Mucosa of descending colon (tissue), 3 donors: ENCODE results near the gene FLNB. TPM values are rescaled to one million over a fixed set of nuclear protein-coding genes. Genes with fewer than 3 reads are reported as not detected.

Source experiments
- ATAC-seq: fragments of 200-7000 bp; cut with Tn5 transposase; one replicate; pipeline ENCODE4 v1.9.1; 2020; ENCODE audit warnings: mild to moderate bottlenecking, moderate library complexity
- DNase-seq, 3 donors: peaks; one replicate each; pipeline ENCODE4 v3.0.0-alpha.2; 2020
- H3K36me3 ChIP-seq: fragments of 200-600 bp; one replicate; pipeline ENCODE4 v1.8.0; 2021; ENCODE audit warnings: low read depth, mild to moderate bottlenecking
- H3K4me1 ChIP-seq: fragments of 200-600 bp; one replicate; pipeline ENCODE4 v1.8.0; 2021; ENCODE audit warnings: low read depth, mild to moderate bottlenecking
- H3K4me3 ChIP-seq: fragments of 200-600 bp; one replicate; pipeline ENCODE4 v1.8.0; 2021; ENCODE audit warnings: mild to moderate bottlenecking
- H3K9me3 ChIP-seq: fragments of 200-600 bp; one replicate; pipeline ENCODE4 v1.8.0; 2021; ENCODE audit warnings: mild to moderate bottlenecking
- intact Hi-C, 2 donors: fragments of 100-400 bp; cut with DNase I in 1 of 2; cut with micrococcal nuclease in 1 of 2; formaldehyde crosslinking; loops; one replicate each; pipeline versions ENCODE4 v1.11.0 to v1.11.1; 2022; cut with DNase I, micrococcal nuclease
- total RNA-seq, 3 donors: library from RNA; stranded (reverse); fragmentation: NEBNext Ultra II Directional in 2 of 3; extraction: Animal tissue kit (Norgen Biotek cat#: 25700) in 2 of 3; gene quantifications; one replicate each; pipeline versions ENCODE4 v1.2.1 to v1.2.4, GENCODE V29; 2021 to 2023
- TF ChIP-seq, protein P1 (sequence below): fragments of 200-600 bp; IDR thresholded peaks from one replicate; pipeline ENCODE4 v1.8.0; 2022; ENCODE audit warnings: antibody characterized with exemption, mild to moderate bottlenecking
- donor health status: DM: no; HTN: no; CAD: no; lungs with moderate emphysema.
- donor health status: DM: no; HTN: no; CAD: no.
- donor health status: DM: no; HTN: yes; CAD: no.

The FLNB gene
- total RNA-seq, 3 donors from 2014 or later: 256 to 555 (median 357) TPM

DNA sequence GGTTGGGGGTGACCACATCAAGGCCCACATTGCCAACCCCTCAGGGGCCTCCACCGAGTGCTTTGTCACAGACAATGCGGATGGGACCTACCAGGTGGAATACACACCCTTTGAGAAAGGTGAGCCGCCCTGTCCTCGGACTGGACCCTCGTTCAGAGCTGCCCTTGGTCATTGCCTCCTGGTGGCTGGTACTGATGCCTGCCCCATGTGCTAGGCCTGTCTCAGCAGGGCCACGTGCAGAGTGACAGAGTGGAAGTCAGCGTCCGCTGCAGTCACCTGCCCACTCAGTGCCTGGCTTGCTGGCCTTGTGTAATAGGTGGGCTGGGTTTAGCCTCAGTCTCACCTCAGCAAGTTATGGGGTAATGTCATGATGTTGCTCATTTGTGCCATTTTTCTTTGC, 116.2 kb downstream of the FLNB start:
- intact Hi-C loops: no loop called here
- no peaks in the 10 kb centered on the region for H3K4me1 ChIP-seq
- TF ChIP-seq, protein P1, sequence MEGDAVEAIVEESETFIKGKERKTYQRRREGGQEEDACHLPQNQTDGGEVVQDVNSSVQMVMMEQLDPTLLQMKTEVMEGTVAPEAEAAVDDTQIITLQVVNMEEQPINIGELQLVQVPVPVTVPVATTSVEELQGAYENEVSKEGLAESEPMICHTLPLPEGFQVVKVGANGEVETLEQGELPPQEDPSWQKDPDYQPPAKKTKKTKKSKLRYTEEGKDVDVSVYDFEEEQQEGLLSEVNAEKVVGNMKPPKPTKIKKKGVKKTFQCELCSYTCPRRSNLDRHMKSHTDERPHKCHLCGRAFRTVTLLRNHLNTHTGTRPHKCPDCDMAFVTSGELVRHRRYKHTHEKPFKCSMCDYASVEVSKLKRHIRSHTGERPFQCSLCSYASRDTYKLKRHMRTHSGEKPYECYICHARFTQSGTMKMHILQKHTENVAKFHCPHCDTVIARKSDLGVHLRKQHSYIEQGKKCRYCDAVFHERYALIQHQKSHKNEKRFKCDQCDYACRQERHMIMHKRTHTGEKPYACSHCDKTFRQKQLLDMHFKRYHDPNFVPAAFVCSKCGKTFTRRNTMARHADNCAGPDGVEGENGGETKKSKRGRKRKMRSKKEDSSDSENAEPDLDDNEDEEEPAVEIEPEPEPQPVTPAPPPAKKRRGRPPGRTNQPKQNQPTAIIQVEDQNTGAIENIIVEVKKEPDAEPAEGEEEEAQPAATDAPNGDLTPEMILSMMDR: no peak
- peaks cover 6% of the 10 kb centered on the region for H3K36me3 ChIP-seq
- H3K4me3 ChIP-seq: no peak overlapping the region
- ATAC-seq (peak; percentile 13), DNase-seq (no peak)
- H3K9me3 ChIP-seq: no peaks in the 10 kb centered on the region

DNA sequence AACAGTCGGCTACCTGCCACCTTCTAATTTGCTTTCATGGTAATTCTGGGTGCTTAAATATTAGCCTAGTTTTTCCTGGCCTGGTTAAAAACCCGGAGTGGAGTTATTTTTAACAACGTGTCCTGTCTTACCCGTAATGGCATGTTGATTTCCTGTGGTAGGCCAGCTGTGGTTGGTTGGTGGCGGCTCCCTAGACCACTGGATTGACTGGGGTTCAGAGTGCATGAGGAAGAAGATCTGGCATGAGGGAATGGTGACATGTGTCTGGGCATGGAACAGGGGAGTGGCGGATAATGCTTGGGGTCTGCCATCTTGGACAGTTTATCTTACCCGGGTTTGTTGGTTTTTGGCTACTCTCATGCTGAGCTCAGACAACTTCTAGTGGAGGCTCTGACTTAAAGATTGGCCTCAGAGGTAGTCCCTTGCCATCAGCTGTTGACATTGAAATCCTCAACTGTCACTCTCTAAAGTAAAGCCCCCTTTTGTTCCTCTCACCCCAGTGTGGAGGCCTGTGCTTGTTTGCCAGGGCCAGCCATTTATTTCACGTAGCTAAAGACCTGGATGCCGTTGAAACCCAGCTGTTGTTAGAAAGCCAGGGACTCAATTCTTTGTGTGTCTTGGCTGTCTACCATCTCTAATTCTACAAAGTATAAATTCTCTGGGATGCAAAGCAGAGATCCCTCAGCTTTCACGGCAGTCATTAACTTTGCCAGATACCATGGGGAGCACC, 121.0 kb downstream of the FLNB start:
- ATAC-seq (no peak), DNase-seq (no peak)
- TF ChIP-seq, protein P1: no peak
- Histone ChIP-seq H3K4me1 (no peaks in the 10 kb centered on the region), H3K36me3 (peaks cover 6% of the 10 kb centered on the region), H3K4me3 (no peak overlapping the region), H3K9me3 (no peaks in the 10 kb centered on the region)
- intact Hi-C loops: no loop called here

DNA sequence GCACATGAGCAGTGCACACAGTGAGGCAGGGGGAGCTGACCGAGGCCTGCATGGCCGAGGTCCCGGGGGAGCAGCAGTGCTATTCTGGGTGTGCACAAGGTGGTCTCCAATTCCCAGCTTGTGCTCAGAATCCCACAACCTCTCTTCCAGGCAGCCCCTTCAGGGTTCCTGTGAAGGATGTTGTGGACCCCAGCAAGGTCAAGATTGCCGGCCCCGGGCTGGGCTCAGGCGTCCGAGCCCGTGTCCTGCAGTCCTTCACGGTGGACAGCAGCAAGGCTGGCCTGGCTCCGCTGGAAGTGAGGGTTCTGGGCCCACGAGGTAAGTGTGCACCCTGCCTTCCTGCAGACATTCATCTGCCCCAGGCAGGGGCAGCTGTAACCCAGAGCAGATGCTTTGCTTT, 122.4 kb downstream of the FLNB start:
- no peak for ATAC-seq
- H3K36me3 ChIP-seq: peaks cover 15% of the 10 kb centered on the region
- intact Hi-C loops: no loop called here

DNA sequence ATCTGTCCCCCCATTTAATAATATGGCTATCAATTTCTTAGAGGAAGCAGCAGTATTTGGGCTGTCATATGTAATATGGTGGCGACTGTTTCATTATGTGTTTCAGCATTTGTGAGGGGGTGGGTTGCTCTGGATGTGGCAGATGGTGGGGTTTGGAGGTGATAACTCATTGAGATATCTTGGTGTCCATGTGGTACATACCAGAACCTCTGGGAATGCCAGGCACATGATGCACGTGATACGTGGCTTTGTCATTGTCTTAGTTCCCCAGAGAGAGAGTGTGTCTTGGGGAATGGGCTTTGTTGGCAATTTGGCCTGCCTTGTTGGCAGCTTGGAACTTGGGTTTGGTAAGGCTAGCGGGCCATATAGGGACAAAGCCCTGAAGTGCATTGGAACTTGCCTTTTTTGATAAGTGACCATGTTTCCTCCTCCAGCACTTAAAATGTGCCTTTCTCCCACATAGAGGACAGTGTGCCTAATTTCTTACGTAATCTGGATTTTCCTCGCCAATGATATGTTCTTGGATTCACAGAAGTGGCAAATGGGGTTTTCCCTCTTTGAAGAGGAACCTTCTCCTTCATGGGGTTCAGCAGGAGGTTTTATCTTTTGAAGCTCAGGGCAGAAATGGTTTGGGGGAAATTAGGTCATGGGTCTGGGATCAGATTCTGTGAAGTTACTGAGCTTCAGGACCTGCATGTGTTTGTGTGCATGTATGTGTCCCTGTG, 123.0 kb downstream of the FLNB start:
- Histone ChIP-seq H3K4me3 (no peak overlapping the region), H3K9me3 (no peaks in the 10 kb centered on the region), H3K4me1 (no peaks in the 10 kb centered on the region), H3K36me3 (peaks cover 22% of the 10 kb centered on the region)
- no peak for ATAC-seq
- no peak for DNase-seq
- intact Hi-C loops: no loop called here
- TF ChIP-seq, protein P1: no peak

More for the DNA sequence above, 122.4 kb downstream of the FLNB start:
- TF ChIP-seq, protein P1: no peak
- DNase-seq: no peak
- Histone ChIP-seq H3K9me3 (no peaks in the 10 kb centered on the region), H3K4me1 (no peaks in the 10 kb centered on the region), H3K4me3 (no peak overlapping the region)

DNA sequence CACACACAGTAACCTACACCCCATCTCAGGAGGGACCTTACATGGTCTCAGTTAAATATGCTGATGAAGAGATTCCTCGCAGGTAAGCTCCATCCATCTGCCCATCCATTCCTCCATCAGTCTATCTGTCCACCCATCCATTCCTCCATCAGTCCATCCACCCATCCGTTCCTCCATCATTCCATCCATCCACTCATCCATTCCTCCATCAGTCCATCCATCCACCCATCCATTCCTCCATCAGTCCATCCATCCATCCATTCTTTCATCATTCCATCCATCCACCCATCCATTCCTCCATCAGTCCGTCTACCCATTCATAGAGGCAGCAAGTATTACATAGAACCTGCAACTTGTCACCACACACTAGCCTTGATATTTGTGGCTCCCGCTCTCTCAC, 124.6 kb downstream of the FLNB start:
- Histone ChIP-seq H3K4me3 (no peak overlapping the region), H3K9me3 (no peaks in the 10 kb centered on the region), H3K4me1 (no peaks in the 10 kb centered on the region), H3K36me3 (peaks cover 18% of the 10 kb centered on the region)
- intact Hi-C loops: no loop called here
- TF ChIP-seq, protein P1: no peak
- ATAC-seq (no peak), DNase-seq (no peak)
